H54 (cell line): ENCODE measurements around the gene SLC22A17.

Experiments used
- DNase-seq: peaks from one replicate; pipeline ENCODE4 v3.0.0; 2011; ENCODE audit warnings: low spot score, mixed read lengths; ENCODE audit not compliant: insufficient read length
- FAIRE-seq: peaks from 3 replicates; lab custom pipeline; 2011; peaks lifted over from hg19 to GRCh38; lab: Jason Lieb, UNC
- POLR2A ChIP-seq: IDR thresholded peaks from 2 replicates; pipeline ENCODE4 v1.6.1; 2011; ENCODE audit warnings: low read depth, mild to moderate bottlenecking, low read length

The SLC22A17 gene

GRCh38 chr14:23385642-23386265, 33.1 kb upstream of the SLC22A17 start:
- TF ChIP-seq POLR2A: no peak
- FAIRE-seq (no peak), DNase-seq (no peak)

- no peak for FAIRE-seq
- DNase-seq: no peak
Observed at GRCh38 chr14:23385244-23385641, 32.6 kb upstream of the SLC22A17 start.

GRCh38 chr14:23384364-23385080, 31.8 kb upstream of the SLC22A17 start:
- DNase-seq (no peak), FAIRE-seq (no peak)
- TF ChIP-seq POLR2A: no peak

More at GRCh38 chr14:23385244-23385641, 32.6 kb upstream of the SLC22A17 start:
- TF ChIP-seq POLR2A: no peak

- no peak for TF ChIP-seq POLR2A
- no peak for FAIRE-seq
- DNase-seq: no peak
Observed at GRCh38 chr14:23382731-23383440, 30.2 kb upstream of the SLC22A17 start.

GRCh38 chr14:23382276-23382675, 29.6 kb upstream of the SLC22A17 start:
- no peak for TF ChIP-seq POLR2A
- FAIRE-seq: no peak

GRCh38 chr14:23381871-23382270, 29.2 kb upstream of the SLC22A17 start:
- TF ChIP-seq POLR2A: no peak
- no peak for FAIRE-seq
- no peak for DNase-seq

More at GRCh38 chr14:23382276-23382675, 29.6 kb upstream of the SLC22A17 start:
- DNase-seq: no peak

- no peak for TF ChIP-seq POLR2A
- FAIRE-seq: no peak
- DNase-seq: no peak
Observed at GRCh38 chr14:23380976-23381375, 28.3 kb upstream of the SLC22A17 start.

GRCh38 chr14:23380197-23380914, 27.7 kb upstream of the SLC22A17 start:
- no peak for FAIRE-seq
- no peak for DNase-seq
- no peak for TF ChIP-seq POLR2A

GRCh38 chr14:23379366-23380196, 26.9 kb upstream of the SLC22A17 start:
- TF ChIP-seq POLR2A: no peak
- DNase-seq: peak; percentile 60
- no peak for FAIRE-seq

- TF ChIP-seq POLR2A: no peak
- DNase-seq (no peak), FAIRE-seq (no peak)
Observed at GRCh38 chr14:23378612-23379220, 26.0 kb upstream of the SLC22A17 start.

- TF ChIP-seq POLR2A: no peak
Observed at GRCh38 chr14:23377573-23378563, 25.2 kb upstream of the SLC22A17 start.

More at GRCh38 chr14:23377573-23378563, 25.2 kb upstream of the SLC22A17 start:
- DNase-seq: no peak
- no peak for FAIRE-seq
